ENCODE measurements around the gene BMPR1A. TPM values are rescaled to one million over a fixed set of nuclear protein-coding genes. Genes with fewer than 3 reads are reported as not detected.

BMPR1A gene
- total RNA-seq, 1 donor from 2014 or later: 74.2 TPM

- H3K4me3 Mint-ChIP-seq (ENCODE audit: unreplicated experiment): no peak overlapping the region
- H3K27me3 Mint-ChIP-seq (ENCODE audit: low read depth): no peaks in the 10 kb centered on the region
- H3K27ac Mint-ChIP-seq (ENCODE audit: unreplicated experiment): no peak overlapping the region
- H3K4me1 Mint-ChIP-seq (ENCODE audit: low read depth): peaks cover 35% of the 10 kb centered on the region
- DNase-seq (ENCODE audit: low spot score): no peak
- TF ChIP-seq CTCF (IDR thresholded peaks at IDR 0.05): no peak
- no peaks in the 10 kb centered on the region for H3K36me3 Mint-ChIP-seq (ENCODE audit: low read depth)
- H3K9me3 Mint-ChIP-seq (ENCODE audit: low read depth): no peaks in the 10 kb centered on the region
Observed at GRCh38 chr10:86871563-86872183, 115.3 kb downstream of the BMPR1A start.

GRCh38 chr10:86872757-86873156, 116.3 kb downstream of the BMPR1A start:
- TF ChIP-seq CTCF (IDR thresholded peaks at IDR 0.05): no peak
- no peaks in the 10 kb centered on the region for H3K9me3 Mint-ChIP-seq (ENCODE audit: low read depth)
- peak overlapping the region; percentile 34 for H3K27ac Mint-ChIP-seq (ENCODE audit: unreplicated experiment)
- peaks cover 1% of the 10 kb centered on the region for H3K36me3 Mint-ChIP-seq (ENCODE audit: low read depth)
- no peak overlapping the region for H3K4me3 Mint-ChIP-seq (ENCODE audit: unreplicated experiment)
- H3K4me1 Mint-ChIP-seq (ENCODE audit: low read depth): peaks cover 33% of the 10 kb centered on the region
- DNase-seq (ENCODE audit: low spot score): no peak
- no peaks in the 10 kb centered on the region for H3K27me3 Mint-ChIP-seq (ENCODE audit: low read depth)

- no peak for TF ChIP-seq CTCF (IDR thresholded peaks at IDR 0.05)
- Mint-ChIP-seq H3K4me3 (ENCODE audit: unreplicated experiment) (no peak overlapping the region), H3K36me3 (ENCODE audit: low read depth) (peaks cover 9% of the 10 kb centered on the region), H3K4me1 (ENCODE audit: low read depth) (peaks cover 9% of the 10 kb centered on the region), H3K27me3 (ENCODE audit: low read depth) (no peaks in the 10 kb centered on the region), H3K9me3 (ENCODE audit: low read depth) (no peaks in the 10 kb centered on the region), H3K27ac (ENCODE audit: unreplicated experiment) (no peak overlapping the region)
- DNase-seq (ENCODE audit: low spot score): no peak
Observed at GRCh38 chr10:86876748-86877147, 120.3 kb downstream of the BMPR1A start.

GRCh38 chr10:86878983-86879713, 122.7 kb downstream of the BMPR1A start:
- no peaks in the 10 kb centered on the region for H3K4me1 Mint-ChIP-seq (ENCODE audit: low read depth)
- no peak for TF ChIP-seq CTCF (IDR thresholded peaks at IDR 0.05)
- peaks cover 9% of the 10 kb centered on the region for H3K36me3 Mint-ChIP-seq (ENCODE audit: low read depth)
- H3K9me3 Mint-ChIP-seq (ENCODE audit: low read depth): no peaks in the 10 kb centered on the region
- DNase-seq (ENCODE audit: low spot score): no peak
- H3K27me3 Mint-ChIP-seq (ENCODE audit: low read depth): no peaks in the 10 kb centered on the region
- no peak overlapping the region for H3K4me3 Mint-ChIP-seq (ENCODE audit: unreplicated experiment)
- no peak overlapping the region for H3K27ac Mint-ChIP-seq (ENCODE audit: unreplicated experiment)

GRCh38 chr10:86880971-86881370, 124.6 kb downstream of the BMPR1A start:
- no peak for TF ChIP-seq CTCF (IDR thresholded peaks at IDR 0.05)
- H3K27ac Mint-ChIP-seq (ENCODE audit: unreplicated experiment): no peak overlapping the region
- DNase-seq (ENCODE audit: low spot score): no peak
- H3K4me1 Mint-ChIP-seq (ENCODE audit: low read depth): no peaks in the 10 kb centered on the region
- H3K36me3 Mint-ChIP-seq (ENCODE audit: low read depth): peaks cover 9% of the 10 kb centered on the region
- no peaks in the 10 kb centered on the region for H3K27me3 Mint-ChIP-seq (ENCODE audit: low read depth)
- no peaks in the 10 kb centered on the region for H3K9me3 Mint-ChIP-seq (ENCODE audit: low read depth)
- H3K4me3 Mint-ChIP-seq (ENCODE audit: unreplicated experiment): no peak overlapping the region

All from chondrocyte (in vitro differentiated cells).